ENCODE data around the gene STYK1.
"Not testable (repeated sequence)": the region's sequence is repeated elsewhere in the genome, so short reads cannot be mapped to it uniquely, and the experiment has no call there.

Gene STYK1

DNA sequence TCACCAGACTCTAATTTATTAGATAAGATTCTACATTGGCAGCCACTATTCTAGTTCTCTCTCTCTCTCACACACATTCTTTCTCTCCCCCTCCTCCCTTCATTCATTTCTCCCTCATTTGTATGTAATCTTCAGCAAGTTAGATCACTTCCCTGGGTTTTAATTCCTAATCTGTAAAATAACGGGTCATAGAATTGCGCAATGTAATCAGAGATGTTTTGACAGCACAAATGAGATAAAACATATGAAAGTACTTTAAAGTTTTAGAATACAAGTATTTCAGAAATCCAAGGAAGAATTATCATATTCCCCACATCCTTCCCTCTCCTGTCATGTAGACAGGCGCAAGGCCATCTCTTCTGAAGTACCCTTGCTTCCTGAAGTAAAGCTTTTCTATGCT lies 21.7 kb downstream of the STYK1 start:
- Histone ChIP-seq H3K4me3 (ENCODE audit: low read length, poor library complexity, severe bottlenecking) (no peak overlapping the region), H3K9me3 (ENCODE audit: insufficient read depth, low read depth, low read length) (peaks cover 3% of the 10 kb centered on the region; the same call in 1 of the 2 replicates), H3K9me2 (replicated peaks; ENCODE audit: low read depth, low read length) (no peaks in the 10 kb centered on the region), H2AFZ (ENCODE audit: low read length) (no peak overlapping the region), H3F3A (ENCODE audit: low read depth) (no peaks in the 10 kb centered on the region), H3K27me3 (ENCODE audit: insufficient read depth, low read length, poor library complexity, severe bottlenecking) (no peaks in the 10 kb centered on the region), H3K9ac (ENCODE audit: low read depth, low read length, poor library complexity, severe bottlenecking) (no peak overlapping the region), H3K4me1 (ENCODE audit: insufficient read depth, low read length, poor library complexity, severe bottlenecking) (no peaks in the 10 kb centered on the region), H3K4me2 (ENCODE audit: low read depth, low read length, poor library complexity, severe bottlenecking) (no peak overlapping the region), H3K36me3 (ENCODE audit: insufficient read depth, low read length) (no peaks in the 10 kb centered on the region), H4K20me1 (ENCODE audit: insufficient read depth, low read length, poor library complexity, severe bottlenecking) (no peaks in the 10 kb centered on the region), H3K79me2 (ENCODE audit: insufficient read depth, low read length) (no peaks in the 10 kb centered on the region)
- TF ChIP-seq EZH2phosphoT487 (IDR thresholded peaks at IDR 0.05; ENCODE audit: borderline replicate concordance) = no peak
- no peak for TF ChIP-seq CTCF (conservative IDR thresholded peaks at IDR 0.05; ENCODE audit: low read length)

DNA sequence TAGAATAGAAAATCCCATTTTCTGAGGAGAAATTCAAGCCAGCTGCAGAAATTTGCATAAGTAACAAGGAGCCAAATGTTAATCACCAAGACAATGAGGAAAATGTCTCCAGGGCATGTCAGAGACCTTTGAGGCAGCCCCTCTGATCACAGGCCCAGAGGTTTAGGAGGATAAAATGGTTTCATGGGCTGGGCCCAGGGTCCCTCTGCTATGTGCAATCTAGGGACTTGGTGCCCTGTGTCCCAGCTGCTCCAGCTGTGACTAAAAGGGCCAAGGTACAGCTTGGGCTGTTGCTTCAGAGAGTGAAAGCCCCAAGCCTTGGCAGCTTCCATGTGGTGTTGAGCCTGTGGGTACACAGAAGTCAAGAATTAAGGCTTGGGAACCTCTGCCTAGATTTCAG lies 27.3 kb downstream of the STYK1 start:
- H3K27me3 ChIP-seq (ENCODE audit: insufficient read depth, low read length, poor library complexity, severe bottlenecking); H3K9me3 ChIP-seq (ENCODE audit: insufficient read depth, low read depth, low read length); H2AFZ ChIP-seq (ENCODE audit: low read length); H3K4me2 ChIP-seq (ENCODE audit: low read depth, low read length, poor library complexity, severe bottlenecking); H3K4me3 ChIP-seq (ENCODE audit: low read length, poor library complexity, severe bottlenecking); H3K36me3 ChIP-seq (ENCODE audit: insufficient read depth, low read length); H4K20me1 ChIP-seq (ENCODE audit: insufficient read depth, low read length, poor library complexity, severe bottlenecking); H3F3A ChIP-seq (ENCODE audit: low read depth); H3K4me1 ChIP-seq (ENCODE audit: insufficient read depth, low read length, poor library complexity, severe bottlenecking); H3K79me2 ChIP-seq (ENCODE audit: insufficient read depth, low read length); H3K9me2 ChIP-seq (replicated peaks; ENCODE audit: low read depth, low read length); H3K9ac ChIP-seq (ENCODE audit: low read depth, low read length, poor library complexity, severe bottlenecking): not testable (repeated sequence)

DNA sequence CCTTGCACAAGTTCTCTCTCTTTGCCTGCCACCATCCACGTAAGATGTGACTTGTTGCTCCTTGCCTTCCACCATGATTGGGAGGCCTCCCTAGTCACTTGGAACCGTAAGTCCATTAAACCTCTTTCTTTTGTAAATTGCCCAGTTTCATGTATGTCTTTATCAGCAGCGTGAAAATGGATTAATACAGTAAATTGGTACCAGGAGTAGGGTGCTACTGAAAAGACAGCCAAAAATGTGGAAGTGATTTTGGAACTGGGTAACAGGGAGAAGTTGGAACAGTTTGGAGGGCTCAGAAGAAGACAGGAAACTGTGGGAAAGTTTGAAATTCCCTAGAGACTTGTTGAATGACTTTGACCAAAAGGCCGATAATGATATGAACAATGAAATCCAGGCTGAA lies 27.9 kb downstream of the STYK1 start:
- Histone ChIP-seq H3K4me1 (ENCODE audit: insufficient read depth, low read length, poor library complexity, severe bottlenecking) (no peaks in the 10 kb centered on the region), H3K27me3 (ENCODE audit: insufficient read depth, low read length, poor library complexity, severe bottlenecking) (no peaks in the 10 kb centered on the region), H3K79me2 (ENCODE audit: insufficient read depth, low read length) (no peaks in the 10 kb centered on the region), H2AFZ (ENCODE audit: low read length) (no peak overlapping the region), H3K9me2 (replicated peaks; ENCODE audit: low read depth, low read length) (no peaks in the 10 kb centered on the region), H4K20me1 (ENCODE audit: insufficient read depth, low read length, poor library complexity, severe bottlenecking) (no peaks in the 10 kb centered on the region), H3K9ac (ENCODE audit: low read depth, low read length, poor library complexity, severe bottlenecking) (no peak overlapping the region), H3K4me3 (ENCODE audit: low read length, poor library complexity, severe bottlenecking) (no peak overlapping the region), H3K9me3 (ENCODE audit: insufficient read depth, low read depth, low read length) (peaks cover 3% of the 10 kb centered on the region; the same call in 1 of the 2 replicates), H3K4me2 (ENCODE audit: low read depth, low read length, poor library complexity, severe bottlenecking) (no peak overlapping the region), H3F3A (ENCODE audit: low read depth) (no peaks in the 10 kb centered on the region), H3K36me3 (ENCODE audit: insufficient read depth, low read length) (no peaks in the 10 kb centered on the region)
- no peak for TF ChIP-seq EZH2phosphoT487 (IDR thresholded peaks at IDR 0.05; ENCODE audit: borderline replicate concordance)
- no peak for TF ChIP-seq CTCF (conservative IDR thresholded peaks at IDR 0.05; ENCODE audit: low read length)

GRCh38 chr12:10641735-10642500 lies 31.9 kb downstream of the STYK1 start:
- no peak overlapping the region for H3K4me2 ChIP-seq (ENCODE audit: low read depth, low read length, poor library complexity, severe bottlenecking)
- H3K4me1 ChIP-seq (ENCODE audit: insufficient read depth, low read length, poor library complexity, severe bottlenecking) = no peaks in the 10 kb centered on the region
- no peaks in the 10 kb centered on the region for H4K20me1 ChIP-seq (ENCODE audit: insufficient read depth, low read length, poor library complexity, severe bottlenecking)
- H3K9me2 ChIP-seq (replicated peaks; ENCODE audit: low read depth, low read length) = no peaks in the 10 kb centered on the region
- no peaks in the 10 kb centered on the region for H3K9me3 ChIP-seq (ENCODE audit: insufficient read depth, low read depth, low read length)
- no peak overlapping the region for H2AFZ ChIP-seq (ENCODE audit: low read length)
- H3K79me2 ChIP-seq (ENCODE audit: insufficient read depth, low read length) = no peaks in the 10 kb centered on the region
- H3K27me3 ChIP-seq (ENCODE audit: insufficient read depth, low read length, poor library complexity, severe bottlenecking) = no peaks in the 10 kb centered on the region
- H3K9ac ChIP-seq (ENCODE audit: low read depth, low read length, poor library complexity, severe bottlenecking) = no peak overlapping the region
- no peak overlapping the region for H3K4me3 ChIP-seq (ENCODE audit: low read length, poor library complexity, severe bottlenecking)
- H3F3A ChIP-seq (ENCODE audit: low read depth) = no peaks in the 10 kb centered on the region
- TF ChIP-seq EZH2phosphoT487 (IDR thresholded peaks at IDR 0.05; ENCODE audit: borderline replicate concordance) = no peak
- TF ChIP-seq CTCF (conservative IDR thresholded peaks at IDR 0.05; ENCODE audit: low read length) = no peak
- no peaks in the 10 kb centered on the region for H3K36me3 ChIP-seq (ENCODE audit: insufficient read depth, low read length)

Data from Loucy (cell line).